NT2/D1 (cell line): ENCODE measurements around the gene FILIP1L.

ENCODE experiments used
- DNase-seq: peaks from one replicate; pipeline ENCODE4 v3.0.0-alpha.2; 2011; ENCODE audit warnings: low read depth, low spot score
- H3K27me3 ChIP-seq: 2 replicates; pipeline ENCODE4 v1.6.0; 2011; ENCODE audit warnings: mild to moderate bottlenecking; ENCODE audit not compliant: insufficient read length, insufficient read depth
- H3K36me3 ChIP-seq: 2 replicates; pipeline ENCODE4 v1.6.1; 2011; ENCODE audit warnings: mild to moderate bottlenecking, low read length, mixed read lengths; ENCODE audit not compliant: insufficient read depth, insufficient read length
- H3K4me1 ChIP-seq: 2 replicates; pipeline ENCODE4 v1.5.1; 2011; ENCODE audit not compliant: insufficient read depth, insufficient read length
- H3K4me3 ChIP-seq: 2 replicates; pipeline ENCODE4 v1.5.1; 2011; ENCODE audit warnings: low read depth; ENCODE audit not compliant: insufficient read length
- H3K9ac ChIP-seq: 2 replicates; pipeline ENCODE4 v1.6.0; 2011; ENCODE audit warnings: low read depth; ENCODE audit not compliant: insufficient read length
- H3K9me3 ChIP-seq: 2 replicates; pipeline ENCODE4 v1.5.1; 2011; ENCODE audit warnings: mild to moderate bottlenecking, low read length; ENCODE audit not compliant: insufficient read depth
- SUZ12 ChIP-seq: IDR thresholded peaks from 2 replicates; pipeline ENCODE4 v1.6.1; 2011; ENCODE audit not compliant: insufficient read length, insufficient read depth; ENCODE audit errors: extremely low read depth
- YY1 ChIP-seq: IDR thresholded peaks from 2 replicates; pipeline ENCODE4 v1.6.1; 2011; ENCODE audit not compliant: insufficient read length, insufficient read depth
- ZNF274 ChIP-seq: IDR thresholded peaks from 2 replicates; pipeline ENCODE4 v1.6.1; 2011; ENCODE audit warnings: mild to moderate bottlenecking, low read depth, low read length

The FILIP1L gene

GRCh38 chr3:99960941-99961340 lies 153.4 kb downstream of the FILIP1L start:
- no peaks in the 10 kb centered on the region for H3K27me3 ChIP-seq
- no peaks in the 10 kb centered on the region for H3K9me3 ChIP-seq
- DNase-seq = no peak
- H3K4me3 ChIP-seq = no peak overlapping the region
- no peaks in the 10 kb centered on the region for H3K36me3 ChIP-seq
- TF ChIP-seq ZNF274 (no peak), SUZ12 (no peak), YY1 (no peak)
- no peak overlapping the region for H3K9ac ChIP-seq
- no peaks in the 10 kb centered on the region for H3K4me1 ChIP-seq

GRCh38 chr3:99960123-99960878 lies 154.0 kb downstream of the FILIP1L start:
- Histone ChIP-seq H3K9me3 (no peaks in the 10 kb centered on the region), H3K27me3 (no peaks in the 10 kb centered on the region), H3K36me3 (no peaks in the 10 kb centered on the region), H3K4me1 (no peaks in the 10 kb centered on the region), H3K9ac (no peak overlapping the region), H3K4me3 (no peak overlapping the region)
- no peak for DNase-seq
- no peak for TF ChIP-seq YY1
- no peak for TF ChIP-seq ZNF274
- TF ChIP-seq SUZ12 = no peak

- no peaks in the 10 kb centered on the region for H3K9me3 ChIP-seq
- no peaks in the 10 kb centered on the region for H3K4me1 ChIP-seq
- H3K27me3 ChIP-seq = no peaks in the 10 kb centered on the region
- no peak for DNase-seq
- TF ChIP-seq YY1 (no peak), ZNF274 (no peak), SUZ12 (no peak)
- no peaks in the 10 kb centered on the region for H3K36me3 ChIP-seq
- H3K4me3 ChIP-seq = no peak overlapping the region
- no peak overlapping the region for H3K9ac ChIP-seq
Measured at GRCh38 chr3:99958222-99958912, 155.9 kb downstream of the FILIP1L start.

GRCh38 chr3:99957151-99957796 lies 157.0 kb downstream of the FILIP1L start:
- DNase-seq = no peak
- no peaks in the 10 kb centered on the region for H3K9me3 ChIP-seq
- no peak overlapping the region for H3K4me3 ChIP-seq
- H3K9ac ChIP-seq = no peak overlapping the region
- TF ChIP-seq YY1 = no peak
- no peak for TF ChIP-seq SUZ12
- TF ChIP-seq ZNF274 = no peak
- H3K27me3 ChIP-seq = no peaks in the 10 kb centered on the region
- H3K4me1 ChIP-seq = no peaks in the 10 kb centered on the region
- H3K36me3 ChIP-seq = no peaks in the 10 kb centered on the region

- Histone ChIP-seq H3K9me3 (no peaks in the 10 kb centered on the region), H3K4me3 (no peak overlapping the region), H3K9ac (no peak overlapping the region), H3K4me1 (no peaks in the 10 kb centered on the region), H3K27me3 (no peaks in the 10 kb centered on the region), H3K36me3 (no peaks in the 10 kb centered on the region)
- TF ChIP-seq YY1 (no peak), ZNF274 (no peak), SUZ12 (no peak)
- no peak for DNase-seq
Measured at GRCh38 chr3:99955773-99956562, 158.3 kb downstream of the FILIP1L start.

GRCh38 chr3:99954914-99955644 lies 159.2 kb downstream of the FILIP1L start:
- no peak for TF ChIP-seq YY1
- TF ChIP-seq ZNF274 = no peak
- no peak for TF ChIP-seq SUZ12
- H3K4me1 ChIP-seq = no peaks in the 10 kb centered on the region
- H3K36me3 ChIP-seq = no peaks in the 10 kb centered on the region
- no peak for DNase-seq
- H3K4me3 ChIP-seq = no peak overlapping the region
- H3K27me3 ChIP-seq = no peaks in the 10 kb centered on the region
- H3K9me3 ChIP-seq = no peaks in the 10 kb centered on the region
- no peak overlapping the region for H3K9ac ChIP-seq
